Measurements from ENCODE around the gene KCNE3.

Gene KCNE3

DNA sequence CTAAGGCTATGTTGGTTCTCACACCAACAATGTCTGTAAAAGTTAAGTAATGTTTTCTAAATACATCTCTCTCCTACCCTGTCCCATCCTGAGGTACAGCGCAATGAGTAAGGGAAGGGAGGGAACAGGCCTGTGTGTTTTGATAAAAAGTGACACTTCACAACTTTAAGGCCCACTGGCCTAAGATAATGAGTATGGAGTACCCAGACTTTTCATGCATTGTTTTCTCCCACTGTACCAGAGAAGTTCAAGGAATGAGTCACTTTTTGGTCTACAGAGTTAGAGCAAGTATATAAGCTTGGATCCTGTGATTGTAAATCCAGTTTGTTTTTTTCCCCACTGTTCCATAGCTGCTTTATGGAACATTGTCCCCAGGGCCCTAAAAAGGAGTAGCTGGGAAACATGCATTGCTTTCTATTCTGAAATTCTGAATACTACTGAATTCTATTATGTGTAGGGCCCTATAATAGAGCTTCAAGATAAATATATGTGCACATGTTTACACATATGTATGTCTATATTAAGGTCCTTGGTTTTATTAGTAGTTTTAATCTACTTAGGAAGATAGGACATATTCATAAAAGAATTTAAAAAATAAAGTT, 29.8 kb downstream of the KCNE3 start:
- no peaks in the 10 kb centered on the region for H3K79me1 ChIP-seq (replicated peaks; ENCODE audit: low read length, poor library complexity, severe bottlenecking)
- no CpG with 5 or more reads among the region's 1 CpG for WGBS
- no peak overlapping the region for H2BK12ac ChIP-seq (ENCODE audit: low read length in 2 of 2)
- no peaks in the 10 kb centered on the region for H3K9me3 ChIP-seq (ENCODE audit: control insufficient read depth, low read length)
- no peak overlapping the region for H3K9ac ChIP-seq (ENCODE audit: low read length)
- H3K14ac ChIP-seq (ENCODE audit: low read length in 2 of 2), result no peak overlapping the region
- no peak overlapping the region for H2BK5ac ChIP-seq (ENCODE audit: low read depth, low read length, poor library complexity, severe bottlenecking)
- no peak overlapping the region for H4K8ac ChIP-seq (ENCODE audit: low read length)
- H3K36me3 ChIP-seq (ENCODE audit: control insufficient read depth in 1 of 2, insufficient read depth in 2 of 2, low read depth in 1 of 2, low read length in 2 of 2), result no peaks in the 10 kb centered on the region
- H4K91ac ChIP-seq (ENCODE audit: low read length), result no peak overlapping the region
- H3K18ac ChIP-seq (ENCODE audit: low read depth in 1 of 2, low read length in 2 of 2), result no peak overlapping the region
- H3K27me3 ChIP-seq (ENCODE audit: control insufficient read depth in 1 of 2, insufficient read depth in 1 of 2, low read length in 2 of 2), result no peaks in the 10 kb centered on the region
- H3K4me2 ChIP-seq (ENCODE audit: low read length, poor library complexity, severe bottlenecking), result no peak overlapping the region
- no peak for DNase-seq
- no peak overlapping the region for H2AFZ ChIP-seq (ENCODE audit: low read depth, low read length)
- no peak overlapping the region for H3K4ac ChIP-seq (ENCODE audit: low read depth in 1 of 2, low read length in 2 of 2)
- H2BK120ac ChIP-seq (ENCODE audit: low read depth, low read length), result no peak overlapping the region
- no peak overlapping the region for H3K4me3 ChIP-seq (ENCODE audit: insufficient read depth in 1 of 2, low read depth in 1 of 2, low read length in 2 of 2)
- H3K27ac ChIP-seq (ENCODE audit: low read length, poor library complexity, severe bottlenecking), result peak overlapping the region; percentile 28
- H3K4me1 ChIP-seq (ENCODE audit: control insufficient read depth, insufficient read depth, low read depth, low read length), result peaks cover 1% of the 10 kb centered on the region
- no peak overlapping the region for H2BK15ac ChIP-seq (ENCODE audit: low read depth, poor library complexity, severe bottlenecking)
- H2AK5ac ChIP-seq (ENCODE audit: low read length, severe bottlenecking), result no peak overlapping the region
- H3K23ac ChIP-seq (ENCODE audit: low read length in 2 of 2), result no peak overlapping the region

DNA sequence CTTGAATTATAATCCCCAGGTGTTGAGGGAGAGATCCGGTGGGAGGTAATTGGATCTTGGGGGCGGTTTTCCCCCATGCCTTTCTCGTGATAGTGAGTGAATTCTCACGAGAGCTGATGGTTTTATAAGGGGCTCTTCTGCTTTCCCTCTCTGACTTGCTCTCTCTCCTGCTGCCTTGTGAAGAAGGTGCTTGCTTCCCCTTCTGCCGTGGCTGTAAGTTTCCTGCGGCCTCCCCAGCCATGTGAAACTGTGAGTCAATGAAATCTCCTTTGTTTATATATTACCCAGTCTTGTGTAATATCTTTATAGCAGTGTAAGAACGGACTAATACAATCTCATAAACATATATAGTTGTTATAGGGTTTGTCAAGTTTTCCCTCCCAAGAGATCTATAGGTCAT, 32.8 kb downstream of the KCNE3 start:
- no peaks in the 10 kb centered on the region for H3K9me3 ChIP-seq (ENCODE audit: control insufficient read depth, low read length)
- DNase-seq, result peak; percentile 63
- H3K9ac ChIP-seq (ENCODE audit: low read length), result no peak overlapping the region
- no peak overlapping the region for H2AFZ ChIP-seq (ENCODE audit: low read depth, low read length)
- no peak overlapping the region for H3K4ac ChIP-seq (ENCODE audit: low read depth in 1 of 2, low read length in 2 of 2)
- H2BK15ac ChIP-seq (ENCODE audit: low read depth, poor library complexity, severe bottlenecking), result no peak overlapping the region
- no peak overlapping the region for H2BK12ac ChIP-seq (ENCODE audit: low read length in 2 of 2)
- no peak overlapping the region for H3K14ac ChIP-seq (ENCODE audit: low read length in 2 of 2)
- H4K91ac ChIP-seq (ENCODE audit: low read length), result no peak overlapping the region
- H3K36me3 ChIP-seq (ENCODE audit: control insufficient read depth in 1 of 2, insufficient read depth in 2 of 2, low read depth in 1 of 2, low read length in 2 of 2), result no peaks in the 10 kb centered on the region
- H2BK5ac ChIP-seq (ENCODE audit: low read depth, low read length, poor library complexity, severe bottlenecking), result no peak overlapping the region
- H4K8ac ChIP-seq (ENCODE audit: low read length), result no peak overlapping the region
- H3K27me3 ChIP-seq (ENCODE audit: control insufficient read depth in 1 of 2, insufficient read depth in 1 of 2, low read length in 2 of 2), result no peaks in the 10 kb centered on the region
- no peak overlapping the region for H2AK5ac ChIP-seq (ENCODE audit: low read length, severe bottlenecking)
- H3K27ac ChIP-seq (ENCODE audit: low read length, poor library complexity, severe bottlenecking), result no peak overlapping the region
- no peak overlapping the region for H2BK120ac ChIP-seq (ENCODE audit: low read depth, low read length)
- H3K18ac ChIP-seq (ENCODE audit: low read depth in 1 of 2, low read length in 2 of 2), result no peak overlapping the region
- H3K4me2 ChIP-seq (ENCODE audit: low read length, poor library complexity, severe bottlenecking), result no peak overlapping the region
- 83% methylated on average over 3 of the region's 7 CpGs for WGBS
- no peak overlapping the region for H3K4me3 ChIP-seq (ENCODE audit: insufficient read depth in 1 of 2, low read depth in 1 of 2, low read length in 2 of 2)
- no peaks in the 10 kb centered on the region for H3K79me1 ChIP-seq (replicated peaks; ENCODE audit: low read length, poor library complexity, severe bottlenecking)
- no peak overlapping the region for H3K23ac ChIP-seq (ENCODE audit: low read length in 2 of 2)
- H3K4me1 ChIP-seq (ENCODE audit: control insufficient read depth, insufficient read depth, low read depth, low read length), result peaks cover 1% of the 10 kb centered on the region

GRCh38 chr11:74429205-74429604, 38.1 kb downstream of the KCNE3 start:
- Histone ChIP-seq H2AFZ (ENCODE audit: low read depth, low read length) (no peak overlapping the region), H3K9ac (ENCODE audit: low read length) (no peak overlapping the region), H3K4me1 (ENCODE audit: control insufficient read depth, insufficient read depth, low read depth, low read length) (no peaks in the 10 kb centered on the region), H4K8ac (ENCODE audit: low read length) (no peak overlapping the region), H3K23ac (ENCODE audit: low read length in 2 of 2) (no peak overlapping the region), H3K79me1 (replicated peaks; ENCODE audit: low read length, poor library complexity, severe bottlenecking) (no peaks in the 10 kb centered on the region), H2BK120ac (ENCODE audit: low read depth, low read length) (no peak overlapping the region), H3K18ac (ENCODE audit: low read depth in 1 of 2, low read length in 2 of 2) (no peak overlapping the region), H3K4me2 (ENCODE audit: low read length, poor library complexity, severe bottlenecking) (no peak overlapping the region), H2AK5ac (ENCODE audit: low read length, severe bottlenecking) (no peak overlapping the region), H2BK15ac (ENCODE audit: low read depth, poor library complexity, severe bottlenecking) (no peak overlapping the region), H3K27me3 (ENCODE audit: control insufficient read depth in 1 of 2, insufficient read depth in 1 of 2, low read length in 2 of 2) (no peaks in the 10 kb centered on the region), H3K14ac (ENCODE audit: low read length in 2 of 2) (no peak overlapping the region), H3K9me3 (ENCODE audit: control insufficient read depth, low read length) (no peaks in the 10 kb centered on the region), H3K4ac (ENCODE audit: low read depth in 1 of 2, low read length in 2 of 2) (no peak overlapping the region), H3K36me3 (ENCODE audit: control insufficient read depth in 1 of 2, insufficient read depth in 2 of 2, low read depth in 1 of 2, low read length in 2 of 2) (no peaks in the 10 kb centered on the region), H3K4me3 (ENCODE audit: insufficient read depth in 1 of 2, low read depth in 1 of 2, low read length in 2 of 2) (no peak overlapping the region), H2BK5ac (ENCODE audit: low read depth, low read length, poor library complexity, severe bottlenecking) (no peak overlapping the region), H4K91ac (ENCODE audit: low read length) (no peak overlapping the region), H2BK12ac (ENCODE audit: low read length in 2 of 2) (no peak overlapping the region), H3K27ac (ENCODE audit: low read length, poor library complexity, severe bottlenecking) (no peak overlapping the region)
- no peak for DNase-seq
- WGBS, result 97% methylated on average over 3 of the region's 3 CpGs

- H3K4me1 ChIP-seq (ENCODE audit: control insufficient read depth, insufficient read depth, low read depth, low read length), result no peaks in the 10 kb centered on the region
- H3K27me3 ChIP-seq (ENCODE audit: control insufficient read depth in 1 of 2, insufficient read depth in 1 of 2, low read length in 2 of 2), result no peaks in the 10 kb centered on the region
- 85% methylated on average over 2 of the region's 4 CpGs for WGBS
Measured at GRCh38 chr11:74427384-74427886, 39.9 kb downstream of the KCNE3 start.

More at GRCh38 chr11:74427384-74427886, 39.9 kb downstream of the KCNE3 start:
- no peak for DNase-seq
- H3K9ac ChIP-seq (ENCODE audit: low read length), result no peak overlapping the region
- H4K91ac ChIP-seq (ENCODE audit: low read length), result no peak overlapping the region
- no peaks in the 10 kb centered on the region for H3K9me3 ChIP-seq (ENCODE audit: control insufficient read depth, low read length)
- H3K27ac ChIP-seq (ENCODE audit: low read length, poor library complexity, severe bottlenecking), result no peak overlapping the region
- H2AK5ac ChIP-seq (ENCODE audit: low read length, severe bottlenecking), result no peak overlapping the region
- H3K18ac ChIP-seq (ENCODE audit: low read depth in 1 of 2, low read length in 2 of 2), result no peak overlapping the region
- no peak overlapping the region for H2BK12ac ChIP-seq (ENCODE audit: low read length in 2 of 2)
- H3K14ac ChIP-seq (ENCODE audit: low read length in 2 of 2), result no peak overlapping the region
- H2BK120ac ChIP-seq (ENCODE audit: low read depth, low read length), result no peak overlapping the region
- H2AFZ ChIP-seq (ENCODE audit: low read depth, low read length), result no peak overlapping the region
- H3K23ac ChIP-seq (ENCODE audit: low read length in 2 of 2), result no peak overlapping the region
- H4K8ac ChIP-seq (ENCODE audit: low read length), result no peak overlapping the region
- H3K4me2 ChIP-seq (ENCODE audit: low read length, poor library complexity, severe bottlenecking), result no peak overlapping the region
- H3K4ac ChIP-seq (ENCODE audit: low read depth in 1 of 2, low read length in 2 of 2), result no peak overlapping the region
- H2BK5ac ChIP-seq (ENCODE audit: low read depth, low read length, poor library complexity, severe bottlenecking), result no peak overlapping the region
- H2BK15ac ChIP-seq (ENCODE audit: low read depth, poor library complexity, severe bottlenecking), result no peak overlapping the region
- H3K36me3 ChIP-seq (ENCODE audit: control insufficient read depth in 1 of 2, insufficient read depth in 2 of 2, low read depth in 1 of 2, low read length in 2 of 2), result no peaks in the 10 kb centered on the region
- no peak overlapping the region for H3K4me3 ChIP-seq (ENCODE audit: insufficient read depth in 1 of 2, low read depth in 1 of 2, low read length in 2 of 2)
- H3K79me1 ChIP-seq (replicated peaks; ENCODE audit: low read length, poor library complexity, severe bottlenecking), result no peaks in the 10 kb centered on the region

All from mesenchymal stem cell (in vitro differentiated cells and primary cell).